Right lobe of liver (tissue), 6 donors: Measurements from ENCODE around the gene MOCOS. TPM values are rescaled to one million over a fixed set of nuclear protein-coding genes. Genes with fewer than 3 reads are reported as not detected.
"Not testable (repeated sequence)": the region's sequence is repeated elsewhere in the genome, so short reads cannot be mapped to it uniquely, and the experiment has no call there.

Source experiments
- ATAC-seq, 4 donors: fragments of 200-7000 bp; cut with Tn5 transposase; one replicate each; pipeline ENCODE4 v1.9.1; 2020; ENCODE audit warnings: mild to moderate bottlenecking in 4 of 4, moderate library complexity in 4 of 4
- DNase-seq, 3 donors: peaks; one replicate each; pipeline ENCODE4 v3.0.0-alpha.2; 2020
- H3K27ac ChIP-seq, 3 donors: fragments of 200-600 bp; one replicate each; pipeline ENCODE4 v1.8.0; 2022
- H3K27me3 ChIP-seq, 2 donors: fragments of 200-600 bp; one replicate each; pipeline ENCODE4 v1.8.0; 2022
- H3K36me3 ChIP-seq, 4 donors: fragments of 200-600 bp; sonication (generic) in 1 of 4; one replicate each; pipeline versions ENCODE4 v1.5.1 to v1.8.0; 2017 to 2022; ENCODE audit warnings: control low read depth in 1 of 4
- H3K4me1 ChIP-seq, 4 donors: fragments of 200-600 bp; sonication (generic) in 1 of 4; one replicate each; pipeline versions ENCODE4 v1.5.1 to v1.8.0; 2017 to 2022; ENCODE audit warnings: control low read depth in 1 of 4
- H3K4me3 ChIP-seq, 3 donors: fragments of 200-600 bp; one replicate each; pipeline ENCODE4 v1.8.0; 2022
- H3K9me3 ChIP-seq, 4 donors: fragments of 200-600 bp; sonication (generic) in 1 of 4; one replicate each; pipeline versions ENCODE4 v1.5.1 to v1.8.0; 2017 to 2022; ENCODE audit warnings: control low read depth in 1 of 4
- POLR2A ChIP-seq: fragments of 450-650 bp; IDR thresholded peaks from one replicate; pipeline ENCODE4 v1.6.1; 2017; ENCODE audit warnings: antibody characterized with exemption, mild to moderate bottlenecking
- WGBS: methylation state at CpG from one replicate; pipeline ENCODE4 v1.1.6; 2018; ENCODE audit warnings: low coverage, low lambda C conversion rate; ENCODE audit not compliant: insufficient coverage; ENCODE audit errors: missing lambda C conversion rate; 5-methylcytosine and 5-hydroxymethylcytosine counted together
- intact Hi-C, 2 donors: fragments of 100-400 bp; cut with DNase I; formaldehyde crosslinking; loops; one replicate each; pipeline versions ENCODE4 v1.11.2 to v1.14.1; 2022
- total RNA-seq, 6 experiments: library from RNA; depleted of rRNA in 2 of 6; stranded (reverse); fragments of >200 nt in 2 of 6; fragmentation: NEBNext Ultra II Directional in 3 of 6; extraction: Animal tissue kit (Norgen Biotek cat#: 25700) in 3 of 6; gene quantifications; one replicate each; pipeline versions ENCODE4 v1.1.0 to v1.2.4, GENCODE V29; 2016 to 2023
- TF ChIP-seq, protein P1 (sequence below), 4 donors: fragments of 200-600 bp in 3 of 4; fragments of 450-650 bp in 1 of 4; IDR thresholded peaks; one replicate each; pipeline versions ENCODE4 v1.5.1 to v1.8.0; 2016 to 2022; ENCODE audit warnings: antibody characterized with exemption in 4 of 4, mild to moderate bottlenecking in 2 of 4
- donor health status: DM: no; HTN: yes; CAD: no.
- donor health status: DM: no; HTN: no; CAD: no.
- donor health status: DM: no; HTN: no; CAD: no.
- donor health status: DM: no; HTN: yes; CAD: no.
- donor health status: DM: no; HTN: yes; CAD: no.

Gene MOCOS
- total RNA-seq, 6 experiments from 2014 or later, result 12.2 to 35.2 (median 25.2) TPM

DNA sequence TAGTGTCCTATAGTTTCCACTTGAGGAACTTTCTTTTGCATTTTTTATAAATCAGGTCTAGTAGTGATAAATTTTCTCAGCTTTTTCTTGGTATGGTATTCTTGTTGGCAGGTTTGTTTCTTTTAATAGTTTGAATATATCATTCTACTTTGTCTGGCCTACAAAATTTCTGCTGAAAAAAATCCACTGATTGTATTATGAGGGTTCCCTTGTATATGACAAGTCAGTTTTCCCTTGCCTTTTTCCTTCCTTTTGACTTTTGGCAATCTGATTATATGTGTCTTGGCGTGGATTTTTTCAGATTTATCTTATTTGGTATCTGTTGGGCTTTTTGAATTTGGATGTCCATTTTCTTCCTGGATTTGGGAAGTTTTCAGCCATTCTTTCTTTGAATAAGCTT lies 41.9 kb downstream of the MOCOS start:
- peaks cover 0 to 9% (median 4%) of the 10 kb centered on the region in 4 donors for H3K36me3 ChIP-seq
- TF ChIP-seq, protein P1, sequence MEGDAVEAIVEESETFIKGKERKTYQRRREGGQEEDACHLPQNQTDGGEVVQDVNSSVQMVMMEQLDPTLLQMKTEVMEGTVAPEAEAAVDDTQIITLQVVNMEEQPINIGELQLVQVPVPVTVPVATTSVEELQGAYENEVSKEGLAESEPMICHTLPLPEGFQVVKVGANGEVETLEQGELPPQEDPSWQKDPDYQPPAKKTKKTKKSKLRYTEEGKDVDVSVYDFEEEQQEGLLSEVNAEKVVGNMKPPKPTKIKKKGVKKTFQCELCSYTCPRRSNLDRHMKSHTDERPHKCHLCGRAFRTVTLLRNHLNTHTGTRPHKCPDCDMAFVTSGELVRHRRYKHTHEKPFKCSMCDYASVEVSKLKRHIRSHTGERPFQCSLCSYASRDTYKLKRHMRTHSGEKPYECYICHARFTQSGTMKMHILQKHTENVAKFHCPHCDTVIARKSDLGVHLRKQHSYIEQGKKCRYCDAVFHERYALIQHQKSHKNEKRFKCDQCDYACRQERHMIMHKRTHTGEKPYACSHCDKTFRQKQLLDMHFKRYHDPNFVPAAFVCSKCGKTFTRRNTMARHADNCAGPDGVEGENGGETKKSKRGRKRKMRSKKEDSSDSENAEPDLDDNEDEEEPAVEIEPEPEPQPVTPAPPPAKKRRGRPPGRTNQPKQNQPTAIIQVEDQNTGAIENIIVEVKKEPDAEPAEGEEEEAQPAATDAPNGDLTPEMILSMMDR (IDR thresholded peaks at IDR 0.05), result no peak
- no peak for TF ChIP-seq POLR2A
- H3K9me3 ChIP-seq, result no peaks in the 10 kb centered on the region
- ATAC-seq, result no peak
- intact Hi-C loops, result no loop called here
- H3K27me3 ChIP-seq, result no peaks in the 10 kb centered on the region
- no peak overlapping the region for H3K4me3 ChIP-seq
- 60% methylated on average over 1 of the region's 1 CpG for WGBS
- no peaks in the 10 kb centered on the region for H3K4me1 ChIP-seq
- H3K27ac ChIP-seq, result no peak overlapping the region
- DNase-seq, result no peak

DNA sequence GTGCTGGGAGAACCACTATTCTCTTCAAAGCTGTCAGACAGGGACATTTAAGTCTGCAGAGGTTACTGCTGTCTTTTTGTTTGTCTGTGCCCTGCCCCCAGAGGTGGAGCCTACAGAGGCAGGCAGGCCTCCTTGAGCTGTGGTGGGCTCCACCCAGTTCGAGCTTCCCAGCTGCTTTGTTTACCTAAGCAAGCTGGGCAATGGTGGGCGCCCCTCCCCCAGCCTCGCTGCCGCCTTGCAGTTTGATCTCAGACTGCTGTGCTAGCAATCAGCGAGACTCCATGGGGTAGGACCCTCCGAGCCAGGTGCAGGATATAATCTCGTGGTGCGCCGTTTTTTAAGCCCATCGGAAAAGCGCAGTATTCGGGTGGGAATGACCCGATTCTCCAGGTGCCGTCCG lies 53.2 kb downstream of the MOCOS start:
- H3K9me3 ChIP-seq, DNase-seq, H3K4me3 ChIP-seq, intact Hi-C loops, H3K27me3 ChIP-seq, H3K27ac ChIP-seq, ATAC-seq, H3K36me3 ChIP-seq, H3K4me1 ChIP-seq: not testable (repeated sequence)
- no CpG with 5 or more reads among the region's 15 CpGs for WGBS

DNA sequence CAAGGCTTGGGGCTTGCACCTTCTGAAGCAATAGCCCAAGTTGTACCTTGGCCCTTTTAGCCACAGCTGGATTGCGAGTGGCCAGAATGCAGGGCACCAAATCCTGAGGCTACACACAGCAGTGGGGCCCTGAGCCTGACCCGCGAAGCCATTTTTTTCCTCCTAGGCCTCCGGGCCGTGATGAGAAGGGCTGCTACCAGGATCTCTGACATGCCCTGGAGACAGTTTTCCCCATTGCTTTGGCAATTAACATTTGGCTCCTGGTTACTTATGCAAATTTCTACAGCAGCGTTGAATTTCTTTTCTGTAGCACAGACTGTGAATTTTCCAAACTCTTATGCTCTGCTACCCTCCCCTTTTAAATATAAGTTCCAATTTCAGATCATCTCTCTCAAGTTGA lies 54.5 kb downstream of the MOCOS start:
- no peak for ATAC-seq

DNA sequence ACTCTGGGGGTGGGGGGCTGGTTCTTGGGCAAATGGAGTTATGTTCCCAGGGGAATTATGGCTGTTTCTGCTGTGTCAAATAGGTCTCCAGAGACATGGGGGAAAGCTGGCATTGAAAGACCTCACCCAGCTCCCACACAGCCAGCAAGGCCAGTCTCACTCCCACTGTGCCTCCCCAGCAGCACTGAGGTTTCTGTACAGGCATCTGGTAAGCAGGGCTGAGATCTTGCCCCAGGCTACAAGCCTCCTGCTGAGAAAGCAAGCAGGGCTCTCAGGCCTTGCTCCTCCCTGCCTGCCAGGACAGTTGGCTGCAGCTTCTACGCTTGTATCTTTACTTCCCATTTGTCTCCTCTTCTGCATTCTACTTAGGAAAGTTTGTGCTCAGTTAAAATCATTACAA lies 59.7 kb downstream of the MOCOS start:
- TF ChIP-seq, protein P1 (IDR thresholded peaks at IDR 0.05), result no peak
- no peak for TF ChIP-seq POLR2A
- Histone ChIP-seq H3K36me3 (peaks cover 0 to 23% (median 0%) of the 10 kb centered on the region in 4 donors), H3K9me3 (peaks cover 0 to 3% (median 0%) of the 10 kb centered on the region in 4 donors), H3K4me1 (no peaks in the 10 kb centered on the region), H3K27ac (no peak overlapping the region), H3K4me3 (no peak overlapping the region), H3K27me3 (no peaks in the 10 kb centered on the region)
- no peak for DNase-seq
- intact Hi-C loops, result no loop called here
- no peak for ATAC-seq
- no CpG with 5 or more reads among the region's 1 CpG for WGBS

More for the DNA sequence above, 54.5 kb downstream of the MOCOS start:
- H3K27ac ChIP-seq, result no peak overlapping the region
- no peak for TF ChIP-seq POLR2A
- TF ChIP-seq, protein P1 (IDR thresholded peaks at IDR 0.05), result no peak
- peaks cover 0 to 3% (median 0%) of the 10 kb centered on the region in 4 donors for H3K9me3 ChIP-seq
- H3K4me3 ChIP-seq, result no peak overlapping the region
- DNase-seq, result no peak
- H3K36me3 ChIP-seq, result peaks cover 0 to 5% (median 0%) of the 10 kb centered on the region in 4 donors
- WGBS, result 100% methylated on average over 1 of the region's 6 CpGs
- no peaks in the 10 kb centered on the region for H3K4me1 ChIP-seq
- intact Hi-C loops, result no loop called here
- H3K27me3 ChIP-seq, result no peaks in the 10 kb centered on the region

DNA sequence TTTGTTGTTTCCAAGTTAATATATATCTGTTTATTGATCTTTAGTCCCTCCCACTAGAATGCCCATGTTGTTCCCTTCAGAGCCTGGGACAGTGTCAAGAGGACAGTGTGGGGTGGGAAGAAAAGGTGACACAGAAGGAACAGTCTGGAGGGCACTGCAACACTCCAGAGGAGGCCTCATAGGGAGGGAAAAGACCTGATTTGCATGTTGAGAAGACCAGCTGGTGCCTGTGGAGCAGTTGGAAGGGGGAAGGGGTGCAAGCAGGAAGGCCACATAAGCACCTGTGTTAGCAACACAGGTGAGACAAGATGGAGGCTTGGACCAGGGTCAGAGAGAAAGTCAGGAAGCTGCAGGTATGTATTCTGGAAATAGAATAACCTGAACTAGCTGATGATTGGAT lies 62.1 kb downstream of the MOCOS start:
- Histone ChIP-seq H3K4me3 (no peak overlapping the region), H3K9me3 (peaks cover 0 to 3% (median 0%) of the 10 kb centered on the region in 4 donors), H3K36me3 (peaks cover 0 to 28% (median 0%) of the 10 kb centered on the region in 4 donors), H3K27ac (no peak overlapping the region), H3K4me1 (no peaks in the 10 kb centered on the region), H3K27me3 (no peaks in the 10 kb centered on the region)
- intact Hi-C loops, result no loop called here
- ATAC-seq, result no peak
- DNase-seq, result no peak
- no peak for TF ChIP-seq POLR2A

DNA sequence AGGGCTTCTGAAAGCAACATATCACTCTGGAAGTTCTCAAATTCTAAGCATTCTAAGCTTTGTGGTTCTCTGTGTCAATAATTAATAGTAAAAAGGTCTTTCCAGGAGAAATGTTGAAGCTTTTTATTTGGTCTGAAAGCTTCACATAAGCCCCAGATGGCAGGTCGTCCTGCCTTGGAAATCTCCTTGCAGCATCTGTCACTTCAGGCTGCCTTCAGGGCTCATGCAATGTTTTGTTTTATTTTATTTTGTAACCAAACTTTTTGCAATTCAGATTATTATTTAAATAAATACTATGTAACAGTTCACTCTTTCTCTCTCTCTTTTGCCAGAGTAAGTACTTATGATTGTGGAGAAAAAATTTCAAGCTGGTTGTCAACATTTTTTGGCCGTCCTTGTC lies 63.5 kb downstream of the MOCOS start:
- WGBS, result 82% methylated on average over 2 of the region's 2 CpGs
- TF ChIP-seq POLR2A, result no peak
- H3K27me3 ChIP-seq, result no peaks in the 10 kb centered on the region
- no peaks in the 10 kb centered on the region for H3K9me3 ChIP-seq
- H3K27ac ChIP-seq, result no peak overlapping the region
- no peak for DNase-seq
- H3K36me3 ChIP-seq, result peaks cover 0 to 28% (median 0%) of the 10 kb centered on the region in 4 donors
- intact Hi-C loops, result no loop called here
- ATAC-seq, result no peak
- no peaks in the 10 kb centered on the region for H3K4me1 ChIP-seq
- H3K4me3 ChIP-seq, result no peak overlapping the region
